K562 (cell line): ENCODE data around the gene TRIM69. TPM values are rescaled to one million over a fixed set of nuclear protein-coding genes. Genes with fewer than 3 reads are reported as not detected.

Experiments
- ATAC-seq: fragments of 200-7000 bp; cut with Tn5 transposase; 3 replicates; pipeline ENCODE4 v1.9.1; 2020; ENCODE audit warnings: moderate library complexity
- BruUV-seq: library from RNA; stranded (reverse); fragments of 400-500 nt; replicated peaks from 2 replicates; lab custom pipeline; 2021; lab: Mats Ljungman, UMichigan
- CTCF ChIA-PET: fragments of 300-600 bp; formaldehyde crosslinking; extraction: SDS; loops from one replicate; lab custom pipeline; 2021; ENCODE audit warnings: low intra/inter-chr PET ratio; lab: Yijun Ruan, JAX
- POLR2A ChIA-PET: fragments of 300-600, 350-650 bp; sonication (Branson Sonifier 250); formaldehyde crosslinking; extraction: SDS; loops from one replicate; lab custom pipeline; 2021; ENCODE audit warnings: antibody characterized with exemption, inconsistent platforms; lab: Yijun Ruan, JAX
- DNase-seq, 4 experiments: peaks; one replicate each; pipeline versions ENCODE4 v3.0.0 to v3.0.0-alpha.2; 2011 to 2018; ENCODE audit warnings: low spot score in 3 of 4, mixed read lengths in 3 of 4; ENCODE audit errors: extremely low read depth in 1 of 4
- FAIRE-seq: peaks from 2 replicates; lab custom pipeline; 2011; peaks lifted over from hg19 to GRCh38; lab: Jason Lieb, UNC
- H2AFZ ChIP-seq: 2 replicates; pipeline ENCODE4 v1.6.0; 2011; ENCODE audit warnings: low read depth, low read length, control low read depth, inconsistent platforms
- H3K27ac ChIP-seq: fragments of 200-600 bp; 3 replicates; pipeline ENCODE4 v1.8.0; 2011; ENCODE audit warnings: low read depth, mild to moderate bottlenecking, control low read depth, inconsistent platforms, low read length, moderate library complexity, mixed read lengths; ENCODE audit errors: extremely low read depth
- H3K27me3 ChIP-seq, 2 experiments: fragments of 300-600 bp in 1 of 2; 2 replicates in 1 of 2; 3 replicates in 1 of 2; pipeline versions ENCODE4 v1.6.0 to v1.8.0; 2011; ENCODE audit warnings: inconsistent platforms in 2 of 2, low read length in 2 of 2, mild to moderate bottlenecking in 1 of 2, mixed read lengths in 1 of 2, moderate library complexity in 1 of 2; ENCODE audit not compliant: control insufficient read depth in 2 of 2, insufficient read depth in 2 of 2
- H3K36me3 ChIP-seq: fragments of 300-600 bp; 3 replicates; pipeline ENCODE4 v1.8.0; 2011; ENCODE audit warnings: mild to moderate bottlenecking, low read length, inconsistent platforms; ENCODE audit not compliant: control insufficient read depth, insufficient read depth
- H3K4me1 ChIP-seq, 2 experiments: fragments of 200-600 bp in 1 of 2; replicated peaks in 1 of 2; 2 replicates in 1 of 2; 3 replicates in 1 of 2; pipeline versions ENCODE4 v1.5.1 to v1.8.0; 2011; ENCODE audit warnings: inconsistent platforms in 2 of 2, low read length in 2 of 2, mild to moderate bottlenecking in 1 of 2, mixed read lengths in 1 of 2, moderate library complexity in 1 of 2; ENCODE audit not compliant: control insufficient read depth in 2 of 2, insufficient read depth in 2 of 2
- H3K4me2 ChIP-seq: 2 replicates; pipeline ENCODE4 v1.6.1; 2011; ENCODE audit warnings: low read length, control low read depth, inconsistent platforms, mixed read lengths; ENCODE audit not compliant: insufficient read depth
- H3K4me3 ChIP-seq: fragments of 200-600 bp; sonication (generic), shearing (Covaris generic); 2 replicates; pipeline ENCODE4 v1.5.1; 2016; ENCODE audit warnings: control low read depth, inconsistent platforms
- H3K79me2 ChIP-seq: fragments of 200-600 bp; 3 replicates; pipeline ENCODE4 v1.8.0; 2011; ENCODE audit warnings: low read length, inconsistent platforms; ENCODE audit not compliant: control insufficient read depth, insufficient read depth
- H3K9ac ChIP-seq, 2 experiments: 2 replicates each; pipeline versions ENCODE4 v1.6.0 to v1.6.1; 2011; ENCODE audit warnings: low read depth in 2 of 2, low read length in 2 of 2, control low read depth in 1 of 2, inconsistent platforms in 1 of 2, mild to moderate bottlenecking in 1 of 2, mixed read lengths in 1 of 2; ENCODE audit not compliant: insufficient read depth in 1 of 2
- H3K9me1 ChIP-seq: one replicate; pipeline ENCODE4 v1.6.0; 2011; ENCODE audit warnings: inconsistent platforms, mild to moderate bottlenecking, low read length, moderate library complexity; ENCODE audit not compliant: control insufficient read depth, insufficient read depth
- H3K9me3 ChIP-seq: replicated peaks from 2 replicates; pipeline ENCODE4 v1.5.1; 2011; ENCODE audit warnings: low read depth, low read length, inconsistent platforms; ENCODE audit not compliant: control insufficient read depth, insufficient read depth
- H4K20me1 ChIP-seq: replicated peaks from 2 replicates; pipeline ENCODE4 v1.6.1; 2011; ENCODE audit warnings: low read length, inconsistent platforms, mixed read lengths; ENCODE audit not compliant: control insufficient read depth, insufficient read depth
- ESRRA ChIP-seq: fragments of 450-650 bp; IDR thresholded peaks from 2 replicates; pipeline ENCODE4 v1.6.1; 2014; ENCODE audit warnings: low read depth, mild to moderate bottlenecking, moderate library complexity, borderline replicate concordance
- L3MBTL2 ChIP-seq: fragments of 450-650 bp; IDR thresholded peaks from 2 replicates; pipeline ENCODE4 v1.6.1; 2016; ENCODE audit warnings: mild to moderate bottlenecking, moderate library complexity
- MYC ChIP-seq, 2 experiments: fragments of 250-450 bp in 1 of 2; sonication (Bioruptor Pico) in 1 of 2; IDR thresholded peaks; 2 replicates each; pipeline versions ENCODE4 v1.5.1 to v1.6.1; 2012 to 2021; ENCODE audit warnings: low read depth in 2 of 2, borderline replicate concordance in 1 of 2, improper control_type of control experiment in 1 of 2, low read length in 1 of 2, mild to moderate bottlenecking in 1 of 2, moderate library complexity in 1 of 2
- NFXL1 ChIP-seq: fragments of 450-650 bp; formaldehyde crosslinking; IDR thresholded peaks from 2 replicates; pipeline ENCODE4 v1.4.0; 2021; ENCODE audit warnings: mild to moderate bottlenecking
- RBM25 ChIP-seq: fragments of 200-400 bp; formaldehyde crosslinking; IDR thresholded peaks from 2 replicates; pipeline ENCODE4 v1.6.1; 2018; ENCODE audit warnings: low read length, low read depth, moderate library complexity; ENCODE audit not compliant: severe bottlenecking
- SP1 ChIP-seq: sonication (generic); formaldehyde crosslinking; IDR thresholded peaks from 2 replicates; pipeline ENCODE4 v1.8.1; 2022; ENCODE audit warnings: mild to moderate bottlenecking, missing genetic modification reagents
- ZNF133 ChIP-seq: fragments of 250-450 bp; sonication (Bioruptor Pico); IDR thresholded peaks from 2 replicates; pipeline ENCODE4 v1.4.0; 2020; ENCODE audit warnings: mild to moderate bottlenecking
- ZNF584 ChIP-seq: fragments of 200-800 bp; sonication (Bioruptor generic); IDR thresholded peaks from 2 replicates; pipeline ENCODE4 v1.6.1; 2016; ENCODE audit warnings: low read depth, mild to moderate bottlenecking, missing genetic modification characterization, missing compliant biosample characterization
- ZNF668 ChIP-seq: fragments of 250-450 bp; sonication (Bioruptor Pico); IDR thresholded peaks from 2 replicates; pipeline ENCODE4 v1.8.0; 2022; ENCODE audit warnings: mild to moderate bottlenecking, inconsistent platforms
- WGBS: fragments of 100-300 bp; shearing (Covaris generic); methylation state at CpG from one replicate; pipeline ENCODE4 v1.1.6; 2016; ENCODE audit warnings: low coverage, mixed read lengths; ENCODE audit not compliant: insufficient coverage; ENCODE audit errors: missing lambda C conversion rate; 5-methylcytosine and 5-hydroxymethylcytosine counted together
- in situ Hi-C: fragments of 300-500 bp; cut with MboI; formaldehyde crosslinking; loops from 4 replicates; pipeline ENCODE4 v1.15.0; 2018; ENCODE audit warnings: inconsistent platforms, mixed read lengths
- intact Hi-C: fragments of 100-400 bp; cut with micrococcal nuclease; formaldehyde crosslinking; loops from 2 replicates; pipeline ENCODE4 v1.14.2; 2022
- polyA plus RNA-seq, 8 experiments: library from polyadenylated mRNA; depleted of rRNA in 4 of 8; stranded (reverse) in 5 of 8; unstranded in 3 of 8; fragments of >200 nt; fragmentation: Nextera tagmentation in 2 of 8; fragmentation: Illumina TruSeq in 1 of 8; extraction: Ambion mirVana in 2 of 8; extraction: Trizol in 1 of 8; gene quantifications; 2 replicates each; pipeline versions ENCODE4 v1.2.1 to v1.2.3, GENCODE V29; 2011 to 2014; ENCODE audit warnings: inconsistent platforms in 1 of 8, missing spikeins in 1 of 8
- total RNA-seq, 7 experiments: library from RNA; depleted of rRNA in 6 of 7; stranded (reverse); fragments of >200 nt in 6 of 7; fragmentation: Illumina TruSeq in 2 of 7; extraction: Trizol in 2 of 7; gene quantifications; 2 replicates each; pipeline versions ENCODE4 v1.2.1 to v1.2.3, GENCODE V29; 2011 to 2021; ENCODE audit warnings: low replicate concordance in 1 of 7
- TF ChIP-seq, protein P1 (sequence below): fragments of 450-650 bp; IDR thresholded peaks from 2 replicates; pipeline ENCODE4 v1.6.1; 2014; ENCODE audit warnings: low read depth, mild to moderate bottlenecking, moderate library complexity, borderline replicate concordance

TRIM69 gene
- total and polyA plus RNA-seq, 9 of the 15 experiments (the other 6 are each of a cell fraction or from before 2014, with no cell fraction given), result 1.0 to 4.3 (median 2.3) TPM

DNA sequence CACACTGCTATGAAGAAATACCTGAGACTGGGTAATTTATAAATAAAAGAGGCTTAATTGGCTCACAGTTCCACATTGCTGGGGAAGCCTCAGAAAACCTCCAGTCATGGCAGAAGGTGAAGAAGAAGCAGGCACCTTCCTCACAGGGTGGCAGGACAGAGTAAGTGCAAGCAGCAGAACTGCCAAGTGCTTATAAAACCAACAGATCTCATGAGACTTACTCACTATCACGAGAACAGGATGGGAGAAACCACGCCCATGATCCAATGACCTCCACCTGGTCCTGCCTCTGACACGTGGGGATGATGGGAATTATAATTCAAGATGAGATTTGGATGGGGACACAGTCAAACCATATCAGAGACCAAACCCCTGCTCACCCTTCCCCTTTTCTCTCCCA, 75.0 kb downstream of the TRIM69 start:
- Histone ChIP-seq H3K27ac (no peak overlapping the region), H3K9me1 (no peaks in the 10 kb centered on the region), H3K4me2 (no peak overlapping the region), H3K27me3 (no peaks in the 10 kb centered on the region), H3K4me1 (peaks cover 6 to 14% of the 10 kb centered on the region in 2 experiments; a peak in 4 of 5 replicates), H4K20me1 (no peaks in the 10 kb centered on the region), H3K9ac (no peak overlapping the region), H3K9me3 (no peaks in the 10 kb centered on the region), H3K79me2 (no peaks in the 10 kb centered on the region), H3K4me3 (no peak overlapping the region), H3K36me3 (no peaks in the 10 kb centered on the region), H2AFZ (peak overlapping the region; percentile 54; the same call in 1 of the 2 replicates)
- intact Hi-C loops, result no loop called here
- peak in 1 of 4 experiments; percentile 44 for DNase-seq
- WGBS, result 6% methylated on average over 3 of the region's 3 CpGs
- POLR2A ChIA-PET, result interaction anchor here (1.6 kb wide), 1 partner anchor 8 kb away, joined by 4 read pairs; no protein-coding TSS in a partner anchor
- no TSS peak for BruUV-seq
- CTCF ChIA-PET, result no interaction called here
- FAIRE-seq, result no peak
- peak; percentile 89 for ATAC-seq
- in situ Hi-C loops, result no loop called here
- TF ChIP-seq ZNF584 (CRISPR knock-in tag), result no peak
- 0 out of 2 replicates have a peak, but pooled peaks have one; percentile 23 for TF ChIP-seq MYC (IDR thresholded peaks at IDR 0.05; ENCODE audit: low read depth, low read length)
- TF ChIP-seq MYC (CRISPR knock-in tag; IDR thresholded peaks at IDR 0.05; ENCODE audit: borderline replicate concordance, low read depth), result no peak
- no peak for TF ChIP-seq NFXL1 (CRISPR knock-in tag)
- TF ChIP-seq ZNF133, result no peak
- TF ChIP-seq ZNF668 (CRISPR knock-in tag), result no peak
- TF ChIP-seq, protein P1, sequence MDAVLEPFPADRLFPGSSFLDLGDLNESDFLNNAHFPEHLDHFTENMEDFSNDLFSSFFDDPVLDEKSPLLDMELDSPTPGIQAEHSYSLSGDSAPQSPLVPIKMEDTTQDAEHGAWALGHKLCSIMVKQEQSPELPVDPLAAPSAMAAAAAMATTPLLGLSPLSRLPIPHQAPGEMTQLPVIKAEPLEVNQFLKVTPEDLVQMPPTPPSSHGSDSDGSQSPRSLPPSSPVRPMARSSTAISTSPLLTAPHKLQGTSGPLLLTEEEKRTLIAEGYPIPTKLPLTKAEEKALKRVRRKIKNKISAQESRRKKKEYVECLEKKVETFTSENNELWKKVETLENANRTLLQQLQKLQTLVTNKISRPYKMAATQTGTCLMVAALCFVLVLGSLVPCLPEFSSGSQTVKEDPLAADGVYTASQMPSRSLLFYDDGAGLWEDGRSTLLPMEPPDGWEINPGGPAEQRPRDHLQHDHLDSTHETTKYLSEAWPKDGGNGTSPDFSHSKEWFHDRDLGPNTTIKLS, result peak; percentile 42; the same call in 1 of the 2 replicates
- TF ChIP-seq L3MBTL2, result peak; percentile 47; the same call in 1 of the 2 replicates
- TF ChIP-seq RBM25, result peak; percentile 72
- 0 out of 2 replicates have a peak, but pooled peaks have one; percentile 38 for TF ChIP-seq SP1 (CRISPR knock-in tag)
- TF ChIP-seq ESRRA, result 0 out of 2 replicates have a peak, but pooled peaks have one; percentile 29
